Activated CD8-positive, alpha-beta memory T cell treated with anti-CD3 and anti-CD28 coated beads, Interleukin-2, amount 50 U/mL, for 4 hours (primary cell): ENCODE measurements around the gene PDIA4.
A peak's percentile ranks its signal among the peaks of the same experiment; 100 is the strongest.
"Not testable (repeated sequence)": the region's sequence is repeated elsewhere in the genome, so short reads cannot be mapped to it uniquely, and the experiment has no call there.

ENCODE experiments used
- DNase-seq: peaks from one replicate; pipeline ENCODE4 v3.0.0-alpha.2; 2020

Gene PDIA4

GRCh38 chr7:149031353-149031910, 3.1 kb upstream of the PDIA4 start:
- no peak for DNase-seq

GRCh38 chr7:149030439-149030838, 2.1 kb upstream of the PDIA4 start:
- DNase-seq, result not testable (repeated sequence)

- DNase-seq, result no peak
These were observed 527 bp downstream of the PDIA4 start for GRCh38 chr7:149027611-149028345.

GRCh38 chr7:149027055-149027454, 1.2 kb downstream of the PDIA4 start:
- DNase-seq, result no peak

- DNase-seq, result no peak
These were observed 4.6 kb downstream of the PDIA4 start for GRCh38 chr7:149023662-149024061.

- no peak for DNase-seq
These were observed 5.4 kb downstream of the PDIA4 start for GRCh38 chr7:149022756-149023360.

- no peak for DNase-seq
These were observed 6.6 kb downstream of the PDIA4 start for GRCh38 chr7:149021725-149022062.

- no peak for DNase-seq
These were observed 7.8 kb downstream of the PDIA4 start for GRCh38 chr7:149020483-149020882.

- no peak for DNase-seq
These were observed 11.4 kb downstream of the PDIA4 start for GRCh38 chr7:149016876-149017275.

GRCh38 chr7:149014309-149014708, 14.0 kb downstream of the PDIA4 start:
- no peak for DNase-seq

- DNase-seq, result no peak
These were observed 14.4 kb downstream of the PDIA4 start for GRCh38 chr7:149013876-149014275.

GRCh38 chr7:149012730-149013129, 15.6 kb downstream of the PDIA4 start:
- DNase-seq, result not testable (repeated sequence)

GRCh38 chr7:149011491-149011890, 16.8 kb downstream of the PDIA4 start:
- no peak for DNase-seq

GRCh38 chr7:149010451-149010850, 17.9 kb downstream of the PDIA4 start:
- no peak for DNase-seq

GRCh38 chr7:149009527-149009926, 18.8 kb downstream of the PDIA4 start:
- DNase-seq, result no peak

GRCh38 chr7:149007611-149008010, 20.7 kb downstream of the PDIA4 start:
- DNase-seq, result no peak

GRCh38 chr7:149007146-149007545, 21.2 kb downstream of the PDIA4 start:
- DNase-seq, result no peak

- no peak for DNase-seq
These were observed 22.0 kb downstream of the PDIA4 start for GRCh38 chr7:149006345-149006725.

- DNase-seq, result peak; percentile 88
These were observed 22.6 kb downstream of the PDIA4 start for GRCh38 chr7:149005427-149006344.

GRCh38 chr7:149004405-149005370, 23.6 kb downstream of the PDIA4 start:
- no peak for DNase-seq

- no peak for DNase-seq
These were observed 24.6 kb downstream of the PDIA4 start for GRCh38 chr7:149003560-149004305.
